Panc1 (cell line): ENCODE results near the gene ZNF281.

Experiments
- CTCF ChIP-seq: fragments of 450-650 bp; IDR thresholded peaks from 2 replicates; pipeline ENCODE4 v1.5.1; 2017; ENCODE audit warnings: mild to moderate bottlenecking
- POLR2AphosphoS5 ChIP-seq: IDR thresholded peaks from 2 replicates; pipeline ENCODE4 v1.6.1; 2012; ENCODE audit warnings: mild to moderate bottlenecking, low read depth, low read length, moderate library complexity
- REST ChIP-seq, 2 experiments: IDR thresholded peaks; 2 replicates each; pipeline ENCODE4 v1.6.1; 2011 to 2012; ENCODE audit warnings: low read depth in 2 of 2, control low read depth in 1 of 2, low read length in 1 of 2, mild to moderate bottlenecking in 1 of 2, moderate library complexity in 1 of 2; ENCODE audit not compliant: insufficient read depth in 1 of 2

DNA sequence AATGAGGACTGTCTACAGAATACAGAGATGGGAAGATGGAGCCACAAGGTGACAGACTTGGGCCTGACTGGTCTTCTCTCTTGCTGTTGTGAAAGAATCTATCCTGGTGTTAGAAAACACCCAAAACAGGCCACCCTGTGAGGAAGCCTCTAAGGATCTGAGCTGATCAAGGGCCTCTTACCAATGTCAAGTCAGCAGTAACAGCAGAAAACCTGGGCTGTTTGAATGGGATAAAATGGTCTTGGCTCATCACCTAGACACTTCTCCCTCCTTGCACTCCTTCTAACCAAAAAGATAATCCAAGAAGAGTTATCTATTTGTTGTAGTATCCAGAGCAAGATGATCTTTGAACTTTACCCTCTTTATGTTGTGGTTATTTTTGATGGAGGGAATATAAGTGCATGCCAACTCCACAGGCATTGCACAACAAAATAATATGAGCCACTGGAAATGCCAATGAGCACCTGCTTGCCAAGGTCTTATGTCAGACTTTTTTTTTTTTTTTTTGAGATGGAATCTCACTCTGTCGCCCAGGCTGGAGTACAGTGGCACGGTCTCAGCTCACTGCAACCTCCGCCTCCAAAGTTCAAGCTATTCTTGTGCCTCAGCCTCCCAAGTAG, 32.8 kb upstream of the ZNF281 start:
- TF ChIP-seq REST (IDR thresholded peaks at IDR 0.05; ENCODE audit: insufficient read depth in 1 of 2, low read depth in 2 of 2, low read length in 1 of 2) (no peak), CTCF (no peak), POLR2AphosphoS5 (no peak)
